Measurements from ENCODE around the gene LOC128125822.

The LOC128125822 gene

DNA sequence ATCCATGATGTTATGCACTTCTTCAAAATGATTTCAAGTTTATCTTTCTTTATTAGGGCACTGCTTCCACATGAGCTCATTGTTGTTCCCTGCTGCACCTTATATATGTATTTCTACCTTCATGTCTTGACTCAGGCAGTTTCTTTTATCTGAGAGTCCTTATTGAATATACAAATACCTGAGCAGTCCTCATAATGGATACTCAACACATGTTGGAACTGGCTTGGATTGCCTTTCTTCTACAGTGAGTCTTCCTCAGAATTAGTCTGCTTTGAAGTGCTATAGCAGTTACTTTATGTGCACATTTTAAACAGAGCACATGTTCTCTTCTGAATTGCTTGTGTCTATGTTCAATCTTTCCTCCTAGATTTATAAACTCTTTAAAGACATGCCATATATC lies 45.3 kb upstream of the LOC128125822 start:
- peak overlapping the region; percentile 30; the same call in 1 of the 2 replicates for H3K9ac ChIP-seq (ENCODE audit: low read length)

More for the DNA sequence above, 45.3 kb upstream of the LOC128125822 start:
- CTCF ChIA-PET = interaction anchor here (1.4 kb wide), 1 partner anchor 174 kb away, joined by 6 read pairs; no protein-coding TSS in a partner anchor
- Histone ChIP-seq H3K27ac (ENCODE audit: low read depth, low read length) (peak overlapping the region; percentile 72; the same call in 1 of the 2 replicates), H3K27me3 (ENCODE audit: insufficient read depth, low read length) (no peaks in the 10 kb centered on the region), H2AFZ (ENCODE audit: low read depth, low read length, poor library complexity, severe bottlenecking) (peak overlapping the region; percentile 7), H4K20me1 (ENCODE audit: insufficient read depth) (no peaks in the 10 kb centered on the region), H3K4me2 (ENCODE audit: low read length) (peak overlapping the region; percentile 62), H3K4me3 (replicated peaks in 1 of 2; ENCODE audit: low read depth in 1 of 2, low read length in 2 of 2) (no peak overlapping the region), H3K9me2 (ENCODE audit: insufficient read depth) (no peaks in the 10 kb centered on the region), H3K9me3 (ENCODE audit: control insufficient read depth in 1 of 2, insufficient read depth in 1 of 2, low read depth in 1 of 2, low read length in 2 of 2) (no peaks in the 10 kb centered on the region), H3K79me2 (ENCODE audit: insufficient read depth, low read length) (no peaks in the 10 kb centered on the region), H3K4me1 (ENCODE audit: control insufficient read depth in 1 of 2, insufficient read depth in 2 of 2, low read length in 2 of 2) (peaks cover 29 to 50% of the 10 kb centered on the region in 2 experiments), H3K36me3 (ENCODE audit: control insufficient read depth in 1 of 2, insufficient read depth in 2 of 2, low read length in 2 of 2) (no peaks in the 10 kb centered on the region)
- ATAC-seq (no peak), DNase-seq (ENCODE audit: low read depth, low spot score) (no peak)
- BruUV-seq (replicated peaks) = no TSS peak
- POLR2A ChIA-PET = interaction anchor here (3.3 kb wide), 1 partner anchor 11 kb away, joined by 10 read pairs; no protein-coding TSS in a partner anchor
- TF ChIP-seq EGR1 (IDR thresholded peaks at IDR 0.05; ENCODE audit: low read depth) = no peak
- TF ChIP-seq CEBPB (IDR thresholded peaks at IDR 0.05; ENCODE audit: low read depth) = no peak
- no peak for TF ChIP-seq ELF1 (IDR thresholded peaks at IDR 0.05; ENCODE audit: borderline replicate concordance, low read depth)
- no peak for TF ChIP-seq JUND (IDR thresholded peaks at IDR 0.05)
- TF ChIP-seq, protein P1, sequence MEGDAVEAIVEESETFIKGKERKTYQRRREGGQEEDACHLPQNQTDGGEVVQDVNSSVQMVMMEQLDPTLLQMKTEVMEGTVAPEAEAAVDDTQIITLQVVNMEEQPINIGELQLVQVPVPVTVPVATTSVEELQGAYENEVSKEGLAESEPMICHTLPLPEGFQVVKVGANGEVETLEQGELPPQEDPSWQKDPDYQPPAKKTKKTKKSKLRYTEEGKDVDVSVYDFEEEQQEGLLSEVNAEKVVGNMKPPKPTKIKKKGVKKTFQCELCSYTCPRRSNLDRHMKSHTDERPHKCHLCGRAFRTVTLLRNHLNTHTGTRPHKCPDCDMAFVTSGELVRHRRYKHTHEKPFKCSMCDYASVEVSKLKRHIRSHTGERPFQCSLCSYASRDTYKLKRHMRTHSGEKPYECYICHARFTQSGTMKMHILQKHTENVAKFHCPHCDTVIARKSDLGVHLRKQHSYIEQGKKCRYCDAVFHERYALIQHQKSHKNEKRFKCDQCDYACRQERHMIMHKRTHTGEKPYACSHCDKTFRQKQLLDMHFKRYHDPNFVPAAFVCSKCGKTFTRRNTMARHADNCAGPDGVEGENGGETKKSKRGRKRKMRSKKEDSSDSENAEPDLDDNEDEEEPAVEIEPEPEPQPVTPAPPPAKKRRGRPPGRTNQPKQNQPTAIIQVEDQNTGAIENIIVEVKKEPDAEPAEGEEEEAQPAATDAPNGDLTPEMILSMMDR (IDR thresholded peaks at IDR 0.05 in 2 of 3, conservative IDR thresholded peaks at IDR 0.05 in 1 of 3; ENCODE audit: borderline replicate concordance in 1 of 3, insufficient read depth in 1 of 3, low read depth in 2 of 3, low read length in 2 of 3) = no peak
- TF ChIP-seq EZH2phosphoT487 (IDR thresholded peaks at IDR 0.05; ENCODE audit: borderline replicate concordance) = no peak
- TF ChIP-seq FOSL1 (IDR thresholded peaks at IDR 0.05; ENCODE audit: low read depth) = no peak
- no peak for TF ChIP-seq POLR2AphosphoS5 (IDR thresholded peaks at IDR 0.05; ENCODE audit: low read depth, low read length)
- TF ChIP-seq, protein P2, sequence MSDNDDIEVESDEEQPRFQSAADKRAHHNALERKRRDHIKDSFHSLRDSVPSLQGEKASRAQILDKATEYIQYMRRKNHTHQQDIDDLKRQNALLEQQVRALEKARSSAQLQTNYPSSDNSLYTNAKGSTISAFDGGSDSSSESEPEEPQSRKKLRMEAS (IDR thresholded peaks at IDR 0.05) = no peak
- TF ChIP-seq, protein P3, sequence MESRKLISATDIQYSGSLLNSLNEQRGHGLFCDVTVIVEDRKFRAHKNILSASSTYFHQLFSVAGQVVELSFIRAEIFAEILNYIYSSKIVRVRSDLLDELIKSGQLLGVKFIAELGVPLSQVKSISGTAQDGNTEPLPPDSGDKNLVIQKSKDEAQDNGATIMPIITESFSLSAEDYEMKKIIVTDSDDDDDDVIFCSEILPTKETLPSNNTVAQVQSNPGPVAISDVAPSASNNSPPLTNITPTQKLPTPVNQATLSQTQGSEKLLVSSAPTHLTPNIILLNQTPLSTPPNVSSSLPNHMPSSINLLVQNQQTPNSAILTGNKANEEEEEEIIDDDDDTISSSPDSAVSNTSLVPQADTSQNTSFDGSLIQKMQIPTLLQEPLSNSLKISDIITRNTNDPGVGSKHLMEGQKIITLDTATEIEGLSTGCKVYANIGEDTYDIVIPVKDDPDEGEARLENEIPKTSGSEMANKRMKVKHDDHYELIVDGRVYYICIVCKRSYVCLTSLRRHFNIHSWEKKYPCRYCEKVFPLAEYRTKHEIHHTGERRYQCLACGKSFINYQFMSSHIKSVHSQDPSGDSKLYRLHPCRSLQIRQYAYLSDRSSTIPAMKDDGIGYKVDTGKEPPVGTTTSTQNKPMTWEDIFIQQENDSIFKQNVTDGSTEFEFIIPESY (IDR thresholded peaks at IDR 0.05; ENCODE audit: extremely low read depth, insufficient replicate concordance, low read length) = no peak
- no peak for TF ChIP-seq SP1 (IDR thresholded peaks at IDR 0.05; ENCODE audit: low read depth)
- no peak for TF ChIP-seq RAD21 (IDR thresholded peaks at IDR 0.05; ENCODE audit: low read depth)
- TF ChIP-seq CBX3 (IDR thresholded peaks at IDR 0.05; ENCODE audit: low read depth) = no peak
- TF ChIP-seq ZFX (IDR thresholded peaks at IDR 0.05) = no peak
- RAD21 ChIA-PET (ENCODE audit: low non-redundant PET in 1 of 2, low total read pairs in 2 of 2, uncharacterized antibody in 2 of 2, unreplicated experiment in 2 of 2) = no interaction called here
- intact Hi-C loops (cut with micrococcal nuclease) = no loop called here

Data from HCT116 (cell line).